ENCODE results near the gene PTH2.
"Not testable (repeated sequence)": the region's sequence is repeated elsewhere in the genome, so short reads cannot be mapped to it uniquely, and the experiment has no call there.

Gene PTH2

DNA sequence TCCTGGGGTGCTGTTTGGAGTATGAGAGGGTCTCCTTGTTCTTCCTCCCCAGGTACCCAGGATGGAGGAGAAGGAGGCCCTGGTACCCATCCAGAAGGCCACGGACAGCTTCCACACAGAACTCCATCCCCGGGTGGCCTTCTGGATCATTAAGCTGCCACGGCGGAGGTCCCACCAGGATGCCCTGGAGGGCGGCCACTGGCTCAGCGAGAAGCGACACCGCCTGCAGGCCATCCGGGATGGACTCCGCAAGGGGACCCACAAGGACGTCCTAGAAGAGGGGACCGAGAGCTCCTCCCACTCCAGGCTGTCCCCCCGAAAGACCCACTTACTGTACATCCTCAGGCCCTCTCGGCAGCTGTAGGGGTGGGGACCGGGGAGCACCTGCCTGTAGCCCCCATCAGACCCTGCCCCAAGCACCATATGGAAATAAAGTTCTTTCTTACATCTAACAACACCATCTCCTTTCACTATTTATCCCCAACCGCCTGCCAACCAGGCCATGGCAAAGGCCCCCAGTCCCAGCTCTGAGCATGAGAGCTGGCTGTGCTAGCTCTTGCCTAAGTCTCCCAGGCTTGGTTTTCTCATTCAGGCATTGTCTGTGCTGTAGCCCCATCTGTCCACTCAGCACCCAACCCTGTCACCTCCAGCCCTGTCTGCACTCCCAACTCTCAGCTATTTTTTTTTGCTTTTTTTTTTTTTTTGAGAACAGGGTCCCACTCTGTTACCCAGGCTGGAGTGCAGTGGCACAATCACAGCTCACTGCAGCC, 48.4 kb downstream of the PTH2 start:
- no peak for DNase-seq

DNA sequence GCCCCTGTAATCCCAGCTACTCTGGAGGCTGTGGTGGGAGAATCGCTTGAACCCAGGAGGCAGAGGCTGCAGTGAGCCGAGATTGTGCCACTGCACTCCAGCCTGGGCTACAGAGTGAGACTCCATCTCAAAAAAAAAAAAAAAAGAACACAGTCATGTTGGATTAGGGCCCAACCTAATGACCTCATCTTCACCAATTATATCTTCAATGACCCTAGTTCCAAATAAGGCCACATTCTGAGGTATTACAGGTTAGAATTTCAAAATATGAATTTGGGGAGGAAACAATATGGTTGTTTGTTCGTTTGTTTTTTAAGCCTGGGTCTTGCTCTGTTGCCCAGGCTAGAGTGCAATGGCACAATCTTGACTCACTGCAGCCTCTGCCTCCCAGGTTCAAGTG, 50.1 kb downstream of the PTH2 start:
- not testable (repeated sequence) for DNase-seq

All from OCI-M1 (cell line).